HG02610 (cell line): ENCODE results near the gene PARVB.

Source experiments
- ATAC-seq: cut with Tn5 transposase; IDR thresholded peaks from one replicate; pipeline ENCODE4 v1.9.1; 2021; ENCODE audit warnings: mild to moderate bottlenecking, moderate library complexity; ENCODE audit not compliant: unreplicated experiment

Gene PARVB

GRCh38 chr22:44154436-44154942, 130.4 kb downstream of the PARVB start:
- no peak for ATAC-seq

- no peak for ATAC-seq
These were observed 131.0 kb downstream of the PARVB start for GRCh38 chr22:44155115-44155514.

GRCh38 chr22:44157916-44158618, 134.0 kb downstream of the PARVB start:
- ATAC-seq, result no peak

- ATAC-seq, result no peak
These were observed 134.7 kb downstream of the PARVB start for GRCh38 chr22:44158816-44159215.

GRCh38 chr22:44159221-44159620, 135.1 kb downstream of the PARVB start:
- ATAC-seq, result no peak

GRCh38 chr22:44159811-44160210, 135.7 kb downstream of the PARVB start:
- no peak for ATAC-seq

GRCh38 chr22:44160421-44160820, 136.3 kb downstream of the PARVB start:
- ATAC-seq, result no peak

- ATAC-seq, result no peak
These were observed 137.6 kb downstream of the PARVB start for GRCh38 chr22:44161673-44162072.

GRCh38 chr22:44162960-44163359, 138.9 kb downstream of the PARVB start:
- no peak for ATAC-seq

GRCh38 chr22:44163536-44163935, 139.4 kb downstream of the PARVB start:
- ATAC-seq, result no peak

- no peak for ATAC-seq
These were observed 139.9 kb downstream of the PARVB start for GRCh38 chr22:44164031-44164430.

GRCh38 chr22:44165286-44165874, 141.3 kb downstream of the PARVB start:
- ATAC-seq, result no peak

- no peak for ATAC-seq
These were observed 142.6 kb downstream of the PARVB start for GRCh38 chr22:44166498-44167276.

GRCh38 chr22:44167501-44167900, 143.4 kb downstream of the PARVB start:
- ATAC-seq, result no peak

- ATAC-seq, result no peak
These were observed 144.1 kb downstream of the PARVB start for GRCh38 chr22:44168206-44168605.

GRCh38 chr22:44170470-44170869, 146.4 kb downstream of the PARVB start:
- no peak for ATAC-seq

- no peak for ATAC-seq
These were observed 147.5 kb downstream of the PARVB start for GRCh38 chr22:44171561-44171960.

GRCh38 chr22:44172370-44173108, 148.4 kb downstream of the PARVB start:
- peak; percentile 59 for ATAC-seq

- ATAC-seq, result no peak
These were observed 149.1 kb downstream of the PARVB start for GRCh38 chr22:44173154-44173553.

GRCh38 chr22:44175676-44176075, 151.6 kb downstream of the PARVB start:
- ATAC-seq, result no peak
